HCT116 (cell line): ENCODE data around the gene RAN.
A peak's percentile ranks its signal among the peaks of the same experiment; 100 is the strongest.

Experiments
- CBX3 ChIP-seq: IDR thresholded peaks from 2 replicates; pipeline ENCODE4 v1.6.1; 2012; ENCODE audit warnings: low read depth
- CEBPB ChIP-seq: IDR thresholded peaks from 2 replicates; pipeline ENCODE4 v1.6.1; 2012; ENCODE audit warnings: low read depth
- ELF1 ChIP-seq: IDR thresholded peaks from 2 replicates; pipeline ENCODE4 v1.6.1; 2012; ENCODE audit warnings: low read depth, borderline replicate concordance
- EZH2 ChIP-seq: fragments of 200-600 bp; sonication (generic); IDR thresholded peaks from 2 replicates; pipeline ENCODE4 v1.6.1; 2017; ENCODE audit warnings: antibody characterized with exemption, mixed run types
- EZH2phosphoT487 ChIP-seq: fragments of 200-600 bp; IDR thresholded peaks from 2 replicates; pipeline ENCODE4 v1.6.1; 2018; ENCODE audit warnings: antibody characterized with exemption, borderline replicate concordance
- JUND ChIP-seq: IDR thresholded peaks from 2 replicates; pipeline ENCODE4 v1.6.1; 2012
- POLR2A ChIP-seq: IDR thresholded peaks from 2 replicates; pipeline ENCODE4 v1.7.0; 2011; ENCODE audit warnings: borderline replicate concordance; ENCODE audit not compliant: insufficient read depth, insufficient read length; ENCODE audit errors: extremely low read depth
- POLR2AphosphoS5 ChIP-seq: IDR thresholded peaks from 2 replicates; pipeline ENCODE4 v1.6.1; 2011; ENCODE audit warnings: mild to moderate bottlenecking, low read depth, low read length, moderate library complexity
- RAD21 ChIP-seq: IDR thresholded peaks from 2 replicates; pipeline ENCODE4 v1.6.1; 2012; ENCODE audit warnings: low read depth, mild to moderate bottlenecking
- SIN3A ChIP-seq: IDR thresholded peaks from 2 replicates; pipeline ENCODE4 v1.6.1; 2012; ENCODE audit warnings: low read depth
- SP1 ChIP-seq: IDR thresholded peaks from 2 replicates; pipeline ENCODE4 v1.6.1; 2012; ENCODE audit warnings: low read depth
- ZFX ChIP-seq: fragments of 450-650 bp; IDR thresholded peaks from 2 replicates; pipeline ENCODE4 v1.6.1; 2017
- ZNF274 ChIP-seq: fragments of 200-500 bp; sonication (Bioruptor generic); IDR thresholded peaks from 2 replicates; pipeline ENCODE4 v1.6.1; 2014; ENCODE audit warnings: mild to moderate bottlenecking, low read depth, low read length, inconsistent platforms
- TF ChIP-seq, protein P1 (sequence below), 3 experiments: fragments of 200-600 bp in 1 of 3; sonication (generic) in 1 of 3; IDR thresholded peaks in 2 of 3; conservative IDR thresholded peaks in 1 of 3; 2 replicates each; pipeline ENCODE4 v1.5.1; 2012 to 2017; ENCODE audit warnings: low read depth in 2 of 3, low read length in 2 of 3, antibody characterized with exemption in 1 of 3, borderline replicate concordance in 1 of 3, control low read depth in 1 of 3, mild to moderate bottlenecking in 1 of 3, mixed read lengths in 1 of 3, mixed run types in 1 of 3, moderate library complexity in 1 of 3; ENCODE audit not compliant: insufficient read depth in 1 of 3

GRCh38 chr12:130878193-130879185 lies 6.6 kb downstream of the RAN start:
- TF ChIP-seq, protein P1, sequence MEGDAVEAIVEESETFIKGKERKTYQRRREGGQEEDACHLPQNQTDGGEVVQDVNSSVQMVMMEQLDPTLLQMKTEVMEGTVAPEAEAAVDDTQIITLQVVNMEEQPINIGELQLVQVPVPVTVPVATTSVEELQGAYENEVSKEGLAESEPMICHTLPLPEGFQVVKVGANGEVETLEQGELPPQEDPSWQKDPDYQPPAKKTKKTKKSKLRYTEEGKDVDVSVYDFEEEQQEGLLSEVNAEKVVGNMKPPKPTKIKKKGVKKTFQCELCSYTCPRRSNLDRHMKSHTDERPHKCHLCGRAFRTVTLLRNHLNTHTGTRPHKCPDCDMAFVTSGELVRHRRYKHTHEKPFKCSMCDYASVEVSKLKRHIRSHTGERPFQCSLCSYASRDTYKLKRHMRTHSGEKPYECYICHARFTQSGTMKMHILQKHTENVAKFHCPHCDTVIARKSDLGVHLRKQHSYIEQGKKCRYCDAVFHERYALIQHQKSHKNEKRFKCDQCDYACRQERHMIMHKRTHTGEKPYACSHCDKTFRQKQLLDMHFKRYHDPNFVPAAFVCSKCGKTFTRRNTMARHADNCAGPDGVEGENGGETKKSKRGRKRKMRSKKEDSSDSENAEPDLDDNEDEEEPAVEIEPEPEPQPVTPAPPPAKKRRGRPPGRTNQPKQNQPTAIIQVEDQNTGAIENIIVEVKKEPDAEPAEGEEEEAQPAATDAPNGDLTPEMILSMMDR (IDR thresholded peaks at IDR 0.05 in 2 of 3, conservative IDR thresholded peaks at IDR 0.05 in 1 of 3; ENCODE audit: borderline replicate concordance in 1 of 3, insufficient read depth in 1 of 3, low read depth in 2 of 3, low read length in 2 of 3) = no peak
- TF ChIP-seq CEBPB = no peak
- no peak for TF ChIP-seq POLR2A
- TF ChIP-seq JUND = no peak
- TF ChIP-seq POLR2AphosphoS5 = peak; percentile 56
- no peak for TF ChIP-seq ZFX
- no peak for TF ChIP-seq ELF1
- TF ChIP-seq EZH2phosphoT487 = no peak
- TF ChIP-seq SP1 = no peak
- TF ChIP-seq RAD21 = no peak
- no peak for TF ChIP-seq EZH2
- TF ChIP-seq ZNF274 = no peak
- no peak for TF ChIP-seq CBX3
- TF ChIP-seq SIN3A = no peak
